HepG2 (cell line): Measurements from ENCODE around the gene AEBP1. TPM values are rescaled to one million over a fixed set of nuclear protein-coding genes. Genes with fewer than 3 reads are reported as not detected.

Experiments
- BORCS8-MEF2B ChIP-seq: sonication (generic); formaldehyde crosslinking; IDR thresholded peaks from 2 replicates; pipeline ENCODE4 v1.8.0; 2022; ENCODE audit warnings: mild to moderate bottlenecking, missing genetic modification reagents
- HCFC1 ChIP-seq: fragments of 150-350 bp; IDR thresholded peaks from 2 replicates; pipeline ENCODE4 v1.6.1; 2014; ENCODE audit warnings: low read depth, low read length
- HMG20A ChIP-seq: IDR thresholded peaks from 2 replicates; pipeline ENCODE4 v1.6.1; 2016; ENCODE audit warnings: borderline replicate concordance
- MEIS1 ChIP-seq: sonication (generic); formaldehyde crosslinking; IDR thresholded peaks from 2 replicates; pipeline ENCODE4 v1.9.0; 2021; ENCODE audit warnings: mild to moderate bottlenecking, missing genetic modification reagents, moderate library complexity, borderline replicate concordance
- PHF21A ChIP-seq: sonication (generic); formaldehyde crosslinking; IDR thresholded peaks from 2 replicates; pipeline ENCODE4 v1.5.0; 2020; ENCODE audit warnings: mild to moderate bottlenecking, missing genetic modification reagents
- SMC3 ChIP-seq: IDR thresholded peaks from 2 replicates; pipeline ENCODE4 v1.6.1; 2011; ENCODE audit warnings: low read length, improper control_type of control experiment
- STAG1 ChIP-seq: sonication (generic); formaldehyde crosslinking; IDR thresholded peaks from 2 replicates; pipeline ENCODE4 v1.4.0; 2020; ENCODE audit warnings: missing genetic modification reagents
- TP53 ChIP-seq: sonication (generic); formaldehyde crosslinking; conservative IDR thresholded peaks from 2 replicates; pipeline ENCODE4 v1.4.0; 2020; ENCODE audit warnings: missing genetic modification reagents
- ZNF143 ChIP-seq: sonication (generic); formaldehyde crosslinking; IDR thresholded peaks from 2 replicates; pipeline ENCODE4 v1.4.0; 2020; ENCODE audit warnings: missing genetic modification reagents
- ZNF292 ChIP-seq: sonication (generic); formaldehyde crosslinking; IDR thresholded peaks from 2 replicates; pipeline ENCODE4 v1.8.1; 2022; ENCODE audit warnings: mild to moderate bottlenecking, low read depth, missing genetic modification reagents, borderline replicate concordance
- ZNF562 ChIP-seq: sonication (generic); formaldehyde crosslinking; IDR thresholded peaks from 2 replicates; pipeline ENCODE4 v1.8.0; 2022; ENCODE audit warnings: missing genetic modification reagents, borderline replicate concordance
- ZNF891 ChIP-seq: sonication (generic); formaldehyde crosslinking; IDR thresholded peaks from 2 replicates; pipeline ENCODE4 v1.5.0; 2020; ENCODE audit warnings: mild to moderate bottlenecking, missing genetic modification reagents
- ZSCAN31 ChIP-seq: sonication (generic); formaldehyde crosslinking; IDR thresholded peaks from 2 replicates; pipeline ENCODE4 v1.5.0; 2020; ENCODE audit warnings: low read depth, mild to moderate bottlenecking, missing genetic modification reagents
- polyA plus RNA-seq, 8 experiments: library from polyadenylated mRNA; depleted of rRNA in 3 of 8; stranded (reverse) in 7 of 8; unstranded in 1 of 8; fragments of >200 nt; fragmentation: Illumina TruSeq in 4 of 8; extraction: Trizol in 4 of 8; gene quantifications; 2 replicates each; pipeline versions ENCODE4 v1.2.1 to v1.2.3, GENCODE V29; 2011 to 2016; ENCODE audit warnings: low read depth in 4 of 8, missing spikeins in 1 of 8, mixed read lengths in 1 of 8; ENCODE audit not compliant: insufficient read depth in 1 of 8
- total RNA-seq, 5 experiments: library from RNA; depleted of rRNA; stranded (reverse); fragments of >200 nt; fragmentation: Illumina TruSeq; extraction: Trizol; gene quantifications; 2 replicates each; pipeline ENCODE4 v1.2.3, GENCODE V29; 2016; ENCODE audit warnings: low read depth in 1 of 5
- TF ChIP-seq, protein P1 (sequence below): sonication (generic); formaldehyde crosslinking; IDR thresholded peaks from 2 replicates; pipeline ENCODE4 v1.4.0; 2020; ENCODE audit warnings: mild to moderate bottlenecking, missing genetic modification reagents
- TF ChIP-seq, protein P2 (sequence below): sonication (generic); formaldehyde crosslinking; IDR thresholded peaks from 2 replicates; pipeline ENCODE4 v1.4.0; 2020; ENCODE audit warnings: missing genetic modification reagents
- TF ChIP-seq, protein P3 (sequence below): sonication (generic); formaldehyde crosslinking; IDR thresholded peaks from 2 replicates; pipeline ENCODE4 v1.8.0; 2022; ENCODE audit warnings: mild to moderate bottlenecking, missing genetic modification reagents, borderline replicate concordance

Gene AEBP1
- total and polyA plus RNA-seq, 2 of the 13 experiments (the other 11 are each of a cell fraction or from before 2014, with no cell fraction given), result 0.22 to 0.55 TPM

DNA sequence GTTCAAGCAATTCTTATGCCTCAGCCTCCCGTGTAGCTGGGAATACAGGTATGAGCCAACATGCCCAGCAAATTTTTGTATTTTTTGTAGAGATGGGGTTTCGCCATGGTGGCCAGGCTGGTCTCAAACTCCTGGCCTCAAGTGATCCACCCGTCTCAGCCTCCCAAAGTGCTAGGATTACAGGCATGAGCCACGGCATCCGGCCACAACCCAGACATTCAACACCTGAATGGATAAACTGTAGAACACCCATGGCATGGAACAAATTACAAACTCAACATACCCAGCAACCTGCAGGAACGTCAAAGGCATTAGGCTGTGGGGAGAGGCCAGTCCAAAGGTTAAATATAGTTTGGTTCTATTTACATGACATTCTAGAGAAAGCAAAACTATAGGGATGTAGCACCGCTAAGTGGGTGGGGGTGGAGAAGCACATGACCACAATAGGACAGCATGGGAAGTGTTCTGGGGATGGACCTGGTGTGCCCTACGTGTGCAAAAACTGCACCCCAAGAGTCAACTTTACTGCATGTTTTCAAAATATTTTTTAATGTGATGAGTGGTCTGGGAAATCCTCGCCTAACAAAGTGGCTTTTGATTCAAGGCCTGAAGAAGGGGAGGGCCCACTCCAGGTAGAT is 32.3 kb upstream of the AEBP1 start (continued):
- TF ChIP-seq, protein P1, sequence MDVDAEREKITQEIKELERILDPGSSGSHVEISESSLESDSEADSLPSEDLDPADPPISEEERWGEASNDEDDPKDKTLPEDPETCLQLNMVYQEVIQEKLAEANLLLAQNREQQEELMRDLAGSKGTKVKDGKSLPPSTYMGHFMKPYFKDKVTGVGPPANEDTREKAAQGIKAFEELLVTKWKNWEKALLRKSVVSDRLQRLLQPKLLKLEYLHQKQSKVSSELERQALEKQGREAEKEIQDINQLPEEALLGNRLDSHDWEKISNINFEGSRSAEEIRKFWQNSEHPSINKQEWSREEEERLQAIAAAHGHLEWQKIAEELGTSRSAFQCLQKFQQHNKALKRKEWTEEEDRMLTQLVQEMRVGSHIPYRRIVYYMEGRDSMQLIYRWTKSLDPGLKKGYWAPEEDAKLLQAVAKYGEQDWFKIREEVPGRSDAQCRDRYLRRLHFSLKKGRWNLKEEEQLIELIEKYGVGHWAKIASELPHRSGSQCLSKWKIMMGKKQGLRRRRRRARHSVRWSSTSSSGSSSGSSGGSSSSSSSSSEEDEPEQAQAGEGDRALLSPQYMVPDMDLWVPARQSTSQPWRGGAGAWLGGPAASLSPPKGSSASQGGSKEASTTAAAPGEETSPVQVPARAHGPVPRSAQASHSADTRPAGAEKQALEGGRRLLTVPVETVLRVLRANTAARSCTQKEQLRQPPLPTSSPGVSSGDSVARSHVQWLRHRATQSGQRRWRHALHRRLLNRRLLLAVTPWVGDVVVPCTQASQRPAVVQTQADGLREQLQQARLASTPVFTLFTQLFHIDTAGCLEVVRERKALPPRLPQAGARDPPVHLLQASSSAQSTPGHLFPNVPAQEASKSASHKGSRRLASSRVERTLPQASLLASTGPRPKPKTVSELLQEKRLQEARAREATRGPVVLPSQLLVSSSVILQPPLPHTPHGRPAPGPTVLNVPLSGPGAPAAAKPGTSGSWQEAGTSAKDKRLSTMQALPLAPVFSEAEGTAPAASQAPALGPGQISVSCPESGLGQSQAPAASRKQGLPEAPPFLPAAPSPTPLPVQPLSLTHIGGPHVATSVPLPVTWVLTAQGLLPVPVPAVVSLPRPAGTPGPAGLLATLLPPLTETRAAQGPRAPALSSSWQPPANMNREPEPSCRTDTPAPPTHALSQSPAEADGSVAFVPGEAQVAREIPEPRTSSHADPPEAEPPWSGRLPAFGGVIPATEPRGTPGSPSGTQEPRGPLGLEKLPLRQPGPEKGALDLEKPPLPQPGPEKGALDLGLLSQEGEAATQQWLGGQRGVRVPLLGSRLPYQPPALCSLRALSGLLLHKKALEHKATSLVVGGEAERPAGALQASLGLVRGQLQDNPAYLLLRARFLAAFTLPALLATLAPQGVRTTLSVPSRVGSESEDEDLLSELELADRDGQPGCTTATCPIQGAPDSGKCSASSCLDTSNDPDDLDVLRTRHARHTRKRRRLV (CRISPR knock-in tag), result no peak
- TF ChIP-seq SMC3 (peak; percentile 49; the same call in 1 of the 2 replicates), ZNF143 (CRISPR knock-in tag) (no peak), STAG1 (CRISPR knock-in tag) (0 out of 2 replicates have a peak, but pooled peaks have one; percentile 48), ZNF562 (no peak), ZNF891 (CRISPR knock-in tag) (no peak), MEIS1 (CRISPR knock-in tag) (0 out of 2 replicates have a peak, but pooled peaks have one; percentile 35), ZSCAN31 (CRISPR knock-in tag) (no peak), TP53 (CRISPR knock-in tag) (no peak), ZNF292 (no peak), HCFC1 (no peak), PHF21A (CRISPR knock-in tag) (peak; percentile 62), BORCS8-MEF2B (CRISPR knock-in tag) (0 out of 2 replicates have a peak, but pooled peaks have one; percentile 36), HMG20A (CRISPR knock-in tag) (no peak)
- TF ChIP-seq, protein P2, sequence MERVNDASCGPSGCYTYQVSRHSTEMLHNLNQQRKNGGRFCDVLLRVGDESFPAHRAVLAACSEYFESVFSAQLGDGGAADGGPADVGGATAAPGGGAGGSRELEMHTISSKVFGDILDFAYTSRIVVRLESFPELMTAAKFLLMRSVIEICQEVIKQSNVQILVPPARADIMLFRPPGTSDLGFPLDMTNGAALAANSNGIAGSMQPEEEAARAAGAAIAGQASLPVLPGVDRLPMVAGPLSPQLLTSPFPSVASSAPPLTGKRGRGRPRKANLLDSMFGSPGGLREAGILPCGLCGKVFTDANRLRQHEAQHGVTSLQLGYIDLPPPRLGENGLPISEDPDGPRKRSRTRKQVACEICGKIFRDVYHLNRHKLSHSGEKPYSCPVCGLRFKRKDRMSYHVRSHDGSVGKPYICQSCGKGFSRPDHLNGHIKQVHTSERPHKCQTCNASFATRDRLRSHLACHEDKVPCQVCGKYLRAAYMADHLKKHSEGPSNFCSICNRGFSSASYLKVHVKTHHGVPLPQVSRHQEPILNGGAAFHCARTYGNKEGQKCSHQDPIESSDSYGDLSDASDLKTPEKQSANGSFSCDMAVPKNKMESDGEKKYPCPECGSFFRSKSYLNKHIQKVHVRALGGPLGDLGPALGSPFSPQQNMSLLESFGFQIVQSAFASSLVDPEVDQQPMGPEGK (CRISPR knock-in tag), result 0 out of 2 replicates have a peak, but pooled peaks have one; percentile 6
- TF ChIP-seq, protein P3, sequence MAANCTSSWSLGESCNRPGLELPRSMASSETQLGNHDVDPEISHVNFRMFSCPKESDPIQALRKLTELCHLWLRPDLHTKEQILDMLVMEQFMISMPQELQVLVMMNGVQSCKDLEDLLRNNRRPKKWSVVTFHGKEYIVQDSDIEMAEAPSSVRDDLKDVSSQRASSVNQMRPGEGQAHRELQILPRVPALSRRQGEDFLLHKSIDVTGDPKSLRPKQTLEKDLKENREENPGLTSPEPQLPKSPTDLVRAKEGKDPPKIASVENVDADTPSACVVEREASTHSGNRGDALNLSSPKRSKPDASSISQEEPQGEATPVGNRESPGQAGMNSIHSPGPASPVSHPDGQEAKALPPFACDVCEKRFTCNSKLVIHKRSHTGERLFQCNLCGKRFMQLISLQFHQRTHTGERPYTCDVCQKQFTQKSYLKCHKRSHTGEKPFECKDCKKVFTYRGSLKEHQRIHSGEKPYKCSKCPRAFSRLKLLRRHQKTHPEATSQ, result peak; percentile 65; the same call in 1 of the 2 replicates
